Activated CD4-positive, CD25-positive, alpha-beta regulatory T cell (primary cell): ENCODE measurements around the gene CACNA1F.

Experiments used
- DNase-seq, 4 experiments: peaks; one replicate each; lab custom pipeline; 2025; lab: John Stamatoyannopoulos, UW

The CACNA1F gene

GRCh38 chrX:49257846-49258748, 25.0 kb upstream of the CACNA1F start:
- peak in 2 of 4 experiments; percentile 12 to 19 for DNase-seq

- DNase-seq, result no peak
These were observed 24.1 kb upstream of the CACNA1F start for GRCh38 chrX:49257074-49257790.

DNA sequence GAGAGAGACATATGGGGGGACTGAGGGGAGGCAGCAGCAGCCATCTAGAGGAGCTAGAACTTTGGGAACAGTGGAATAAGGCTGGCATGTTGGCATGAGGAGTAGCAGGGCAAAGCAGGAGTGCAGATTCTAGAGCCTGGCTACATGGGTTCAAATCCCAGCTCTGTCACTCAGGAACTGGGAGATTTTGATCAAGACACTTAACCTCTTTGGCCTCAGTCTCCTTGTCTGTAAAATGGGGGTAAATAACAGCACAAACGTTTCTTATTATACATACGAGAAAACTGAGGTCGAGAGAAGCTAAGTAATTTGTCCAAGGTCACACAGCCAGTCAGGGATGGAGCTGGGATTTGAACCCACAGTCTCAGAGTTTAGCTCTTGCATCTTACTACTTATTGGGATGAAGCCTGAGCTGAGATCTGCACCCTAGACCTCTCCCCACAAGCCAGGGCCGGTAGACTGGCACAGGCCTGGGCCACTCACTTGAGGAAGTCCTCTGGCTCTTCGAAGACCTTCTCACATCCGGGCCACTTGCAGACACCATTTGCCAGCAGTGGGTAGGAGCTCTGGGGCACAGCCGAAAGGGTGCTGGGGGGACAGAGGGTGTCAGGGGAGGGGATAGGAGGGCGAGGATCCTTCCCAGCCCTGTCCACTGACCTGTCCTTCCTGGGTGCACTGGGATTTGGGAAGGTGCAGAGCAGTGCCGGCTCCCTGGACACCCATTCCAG, 23.3 kb upstream of the CACNA1F start:
- DNase-seq, result no peak

- DNase-seq, result no peak
These were observed 21.5 kb upstream of the CACNA1F start for GRCh38 chrX:49254639-49255038.

DNA sequence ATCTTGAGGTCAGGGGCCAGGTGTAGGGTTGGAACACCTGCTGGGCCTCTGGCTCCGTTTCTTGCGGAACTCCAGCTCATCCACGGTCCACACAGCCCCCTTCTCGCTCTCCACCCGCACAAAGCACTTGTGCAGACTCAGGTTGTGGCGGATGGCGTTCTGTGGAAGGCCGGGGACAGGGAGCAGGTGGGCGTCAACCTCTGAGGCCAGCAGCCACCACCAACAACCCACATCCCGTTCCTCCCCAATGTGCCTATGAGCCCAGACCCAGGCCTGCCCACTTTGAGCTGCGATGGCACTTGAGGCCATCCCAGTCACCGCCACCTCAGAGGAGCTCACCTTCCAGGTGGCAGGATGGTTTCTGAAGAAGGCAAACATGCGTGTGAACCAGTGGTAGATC, 18.2 kb upstream of the CACNA1F start:
- no peak for DNase-seq

- DNase-seq, result peak in 1 of 4 experiments; percentile 37
These were observed 17.4 kb upstream of the CACNA1F start for GRCh38 chrX:49250578-49250977.

DNA sequence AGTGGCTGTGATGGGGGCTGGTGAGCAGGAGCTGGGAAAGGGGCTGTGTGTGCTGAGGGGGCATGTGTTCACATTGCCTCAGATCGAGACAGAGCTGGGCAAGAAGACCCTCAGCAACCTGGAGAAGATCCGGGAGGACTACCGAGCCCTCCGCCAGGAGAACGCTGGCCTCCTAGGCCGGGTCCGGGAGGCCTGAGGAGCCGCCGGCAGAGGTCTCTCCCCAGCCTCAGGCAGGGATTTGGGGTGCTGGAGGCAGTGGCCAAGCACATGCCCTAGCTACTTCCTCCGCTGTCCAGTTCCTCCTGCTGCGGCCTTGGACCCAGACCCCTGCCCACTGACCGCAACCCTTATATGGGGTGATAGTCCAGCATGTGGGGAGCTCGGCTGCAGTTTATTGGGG, 16.9 kb upstream of the CACNA1F start:
- DNase-seq, result no peak

DNA sequence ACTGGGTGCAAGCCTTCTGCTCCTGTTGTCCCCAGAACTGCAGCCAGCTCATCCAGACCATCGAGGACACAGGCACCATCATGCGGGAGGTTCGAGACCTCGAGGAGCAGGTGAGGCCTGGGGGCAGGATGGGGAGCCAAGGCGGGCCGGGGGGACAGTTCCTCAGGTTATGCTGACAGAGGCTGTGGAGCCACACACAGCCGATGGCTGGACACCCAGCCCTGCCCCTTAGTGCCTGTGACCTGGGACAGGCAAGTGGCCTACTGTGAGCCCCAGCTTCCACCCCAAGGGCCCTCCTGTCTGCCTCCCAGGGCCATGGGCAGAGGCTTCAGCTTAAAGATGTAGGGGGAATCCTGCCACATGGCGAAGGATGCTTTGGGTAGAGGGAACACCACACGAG, 16.5 kb upstream of the CACNA1F start:
- DNase-seq, result no peak

DNA sequence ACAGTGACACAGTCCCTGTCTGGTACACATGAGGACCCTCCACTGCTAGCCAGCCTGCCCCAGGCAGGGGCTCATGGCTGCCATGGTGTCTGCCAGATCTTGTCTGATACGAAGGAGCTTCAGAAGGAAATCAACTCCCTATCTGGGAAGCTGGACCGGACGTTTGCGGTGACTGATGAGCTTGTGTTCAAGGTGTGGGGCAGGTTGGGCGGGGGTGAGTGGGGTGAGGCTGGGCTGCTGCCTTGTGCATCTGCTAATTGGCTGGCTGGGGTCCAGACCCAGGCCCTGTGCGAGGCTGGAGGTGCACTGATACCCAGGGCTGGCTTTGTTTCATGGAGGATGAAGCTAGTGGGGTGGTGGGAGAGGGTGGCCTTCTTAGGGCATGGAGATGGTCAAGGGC, 15.9 kb upstream of the CACNA1F start:
- DNase-seq, result peak in 1 of 4 experiments; percentile 10

- DNase-seq, result no peak
These were observed 15.0 kb upstream of the CACNA1F start for GRCh38 chrX:49247916-49248811.

DNA sequence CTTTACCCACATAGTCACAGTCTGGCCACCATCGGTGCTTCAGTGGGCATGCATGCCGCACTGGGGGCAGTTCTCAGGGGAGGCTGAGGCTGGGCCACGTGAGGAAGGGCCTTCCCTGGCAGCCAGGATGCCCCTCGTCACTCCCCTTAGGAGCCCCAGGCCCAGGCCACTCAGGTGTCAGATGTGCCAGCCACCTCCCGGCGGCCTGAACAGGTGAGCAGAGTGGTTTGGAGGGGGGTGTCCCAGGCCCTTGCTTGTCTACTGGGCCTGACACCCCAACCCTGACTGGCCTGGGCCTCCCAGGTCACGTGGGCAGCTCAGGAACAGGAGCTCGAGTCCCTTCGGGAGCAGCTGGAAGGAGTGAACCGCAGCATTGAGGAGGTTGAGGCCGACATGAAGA, 14.2 kb upstream of the CACNA1F start:
- no peak for DNase-seq

DNA sequence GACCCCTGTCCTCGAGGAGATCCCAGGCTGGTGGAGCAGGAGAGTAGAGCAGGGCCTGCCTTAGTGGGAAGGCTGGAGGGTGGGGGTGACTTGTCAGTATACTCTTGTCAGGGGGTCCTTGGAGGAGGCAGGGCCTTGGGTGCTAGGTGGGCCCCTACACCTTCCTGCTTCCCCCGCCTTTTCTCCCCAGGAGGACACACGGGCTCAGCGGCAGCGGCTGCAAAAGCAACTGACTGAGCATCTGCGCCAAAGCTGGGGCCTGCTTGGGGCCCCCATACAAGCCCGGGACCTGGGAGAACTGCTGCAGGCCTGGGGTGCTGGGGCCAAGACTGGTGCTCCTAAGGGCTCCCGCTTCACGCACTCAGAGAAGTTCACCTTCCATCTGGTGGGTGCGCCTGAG, 13.4 kb upstream of the CACNA1F start:
- DNase-seq, result no peak

GRCh38 chrX:49244207-49244606, 11.1 kb upstream of the CACNA1F start:
- DNase-seq, result no peak

DNA sequence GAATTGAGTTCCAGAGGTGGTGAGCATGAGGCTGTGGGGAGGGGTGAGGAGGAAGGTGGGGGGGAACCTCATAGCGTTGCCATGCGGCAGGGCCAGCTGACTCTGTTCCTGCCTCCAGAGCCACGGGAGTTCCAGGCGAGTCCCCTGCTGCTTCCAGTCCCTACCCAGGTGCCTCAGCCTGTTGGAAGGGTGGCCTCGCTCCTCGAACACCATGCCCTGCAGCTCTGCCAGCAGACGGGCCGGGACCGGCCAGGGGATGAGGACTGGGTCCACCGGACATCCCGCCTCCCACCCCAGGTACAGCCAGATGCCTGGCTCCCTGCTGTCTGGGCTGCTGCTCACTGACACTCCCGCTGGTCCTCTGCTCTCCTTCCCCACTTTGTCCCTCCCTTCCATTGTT, 10.0 kb upstream of the CACNA1F start:
- DNase-seq, result no peak

DNA sequence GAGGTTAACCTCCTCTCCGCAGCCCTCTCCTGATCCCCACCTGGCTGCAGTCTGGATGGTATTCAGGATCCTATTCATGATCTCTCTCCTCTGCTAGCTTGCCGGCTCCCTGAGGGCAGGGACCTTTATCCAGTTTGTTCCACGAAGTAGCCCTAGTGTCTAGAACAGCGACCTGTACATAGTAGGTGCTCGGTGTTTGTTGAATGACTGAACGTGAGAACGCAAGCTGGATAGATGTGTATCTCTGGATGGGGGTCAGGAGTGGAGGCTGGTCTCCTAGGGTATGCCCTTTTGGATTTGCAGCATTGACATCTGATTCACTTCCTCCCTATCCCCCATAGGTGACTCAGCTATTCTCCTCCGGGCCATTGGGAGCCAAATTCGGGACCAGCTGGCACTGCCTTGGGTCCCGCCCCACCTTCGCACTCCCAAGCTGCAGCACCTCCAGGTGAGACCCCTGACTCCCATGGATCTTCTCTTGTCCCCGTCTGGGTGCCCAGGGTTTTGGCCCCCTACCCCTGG, 9.5 kb upstream of the CACNA1F start:
- no peak for DNase-seq

DNA sequence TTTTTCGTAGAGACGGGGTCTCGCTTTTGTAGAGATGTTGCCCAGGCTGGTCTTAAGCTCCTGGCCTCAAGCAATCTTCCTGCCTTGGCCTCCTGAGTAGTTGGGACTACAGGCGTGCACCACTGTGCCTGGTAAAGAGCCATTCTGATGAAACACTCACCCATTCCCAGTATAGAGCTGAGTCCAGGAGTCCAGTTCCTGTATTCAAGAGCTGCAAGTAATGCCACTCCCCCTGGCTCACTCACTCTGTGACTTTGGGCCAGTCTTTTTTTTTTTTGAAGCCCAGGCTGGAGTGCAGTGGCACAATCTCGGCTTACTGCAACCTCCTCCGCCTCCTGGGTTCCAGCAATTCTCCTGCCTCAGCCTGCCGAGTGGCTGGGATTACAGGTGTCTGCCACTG, 5.6 kb upstream of the CACNA1F start:
- no peak for DNase-seq

DNA sequence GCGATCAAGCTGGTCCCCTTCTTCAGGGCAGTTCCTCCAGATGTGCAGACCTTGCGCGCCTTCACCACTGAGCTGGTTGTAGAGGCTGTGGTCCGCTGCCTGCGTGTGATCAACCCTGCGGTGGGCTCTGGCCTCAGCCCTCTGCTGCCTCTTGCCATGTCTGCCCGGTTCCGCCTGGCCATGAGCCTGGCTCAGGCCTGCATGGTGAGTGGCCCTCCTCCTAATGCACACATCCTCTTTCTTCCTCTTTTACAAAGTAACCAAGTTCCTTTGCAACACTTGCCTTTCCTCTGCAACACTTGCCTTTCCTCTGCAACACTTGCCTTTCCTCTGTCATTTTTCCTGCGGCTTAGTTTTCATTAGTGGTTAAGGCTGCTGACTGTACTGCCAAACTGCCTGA, 3.9 kb upstream of the CACNA1F start:
- DNase-seq, result no peak

DNA sequence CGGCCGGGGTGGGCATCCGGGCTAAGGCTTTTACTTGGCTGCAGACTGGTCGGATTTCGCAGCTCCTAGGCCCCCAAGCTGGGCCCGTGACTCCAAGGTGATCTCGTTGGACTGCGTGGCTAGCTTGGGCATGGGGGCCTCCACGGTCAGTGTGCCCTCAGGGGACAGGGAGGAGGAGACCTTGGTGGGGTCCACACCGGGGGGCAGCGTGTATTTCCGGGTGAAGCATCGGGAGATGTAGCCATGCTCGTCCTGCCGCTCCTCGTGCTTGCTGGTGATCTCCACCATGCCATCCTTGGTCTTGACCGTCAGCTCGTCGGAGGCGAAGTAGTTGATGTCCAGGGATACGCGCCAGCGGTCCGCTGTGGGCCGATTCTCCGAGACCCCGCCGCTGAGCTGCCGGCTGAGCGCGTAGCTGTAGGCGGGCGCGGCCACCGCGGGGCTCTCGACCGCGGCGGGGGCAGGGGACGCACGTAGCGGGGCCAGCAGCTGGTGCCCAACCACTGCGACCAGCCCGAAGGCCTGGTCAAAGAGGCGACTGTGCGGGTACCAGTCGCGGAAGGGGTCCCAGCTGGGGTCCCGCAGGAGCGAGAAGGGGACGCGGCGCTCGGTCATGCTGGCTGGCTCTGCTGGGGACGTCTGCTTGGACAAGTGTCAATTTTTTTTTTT, 881 bp upstream of the CACNA1F start:
- no peak for DNase-seq

DNA sequence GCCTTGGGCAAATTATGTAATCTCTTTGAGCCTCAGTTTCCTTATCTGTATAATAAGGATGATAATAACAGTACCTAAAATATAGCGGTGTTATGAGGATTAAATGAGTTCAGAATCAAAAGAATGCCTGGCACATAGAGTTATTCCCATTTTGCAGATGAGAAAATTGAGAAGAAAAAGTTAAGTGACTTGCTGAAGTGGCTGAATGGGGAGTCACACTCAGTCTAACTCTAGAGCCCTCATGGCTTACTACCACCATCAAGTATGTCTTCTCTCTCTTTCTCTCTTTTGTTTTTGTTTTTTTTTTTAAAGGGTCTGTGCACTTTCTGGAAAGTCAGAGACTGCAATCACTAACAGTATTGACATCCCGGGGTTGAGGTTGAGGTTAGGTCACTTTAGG, 615 bp downstream of the CACNA1F start:
- DNase-seq, result no peak

DNA sequence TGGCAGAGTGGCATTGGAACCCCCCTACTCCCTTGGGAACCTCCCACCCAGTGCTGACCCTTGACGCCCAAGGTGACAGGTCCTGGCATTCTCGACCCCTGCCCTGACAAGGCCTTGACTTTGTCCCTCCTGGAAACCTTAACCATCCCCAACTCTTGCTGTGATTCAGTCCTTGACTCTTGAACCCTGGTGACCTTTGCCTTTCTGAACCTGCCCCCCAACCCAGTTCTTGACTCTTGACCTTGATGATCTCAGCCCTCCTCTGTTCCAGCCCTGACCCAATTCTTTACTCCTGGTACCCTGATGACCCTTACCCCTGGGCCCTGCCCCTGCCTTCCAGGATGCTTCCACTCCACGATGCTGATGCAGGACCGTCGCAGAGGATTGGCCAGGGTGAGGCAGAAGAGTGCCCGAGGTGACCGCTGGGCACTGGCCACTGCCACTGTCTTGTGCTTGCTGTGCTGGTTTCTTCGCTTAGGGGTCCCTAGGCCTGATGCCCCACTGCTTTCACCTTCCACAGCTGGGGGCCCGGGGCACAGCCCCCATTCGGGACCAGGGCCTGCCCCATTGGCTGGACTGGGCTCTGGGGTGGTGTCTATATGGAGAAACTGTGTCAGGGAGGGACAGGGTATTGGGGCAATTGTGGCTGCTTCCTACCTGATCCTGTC, 1.7 kb downstream of the CACNA1F start:
- DNase-seq, result no peak
